Natural killer cell (primary cell): ENCODE data around the gene KCNJ2. TPM values are rescaled to one million over a fixed set of nuclear protein-coding genes. Genes with fewer than 3 reads are reported as not detected.

Experiments
- ATAC-seq, 3 donors: fragments of 150-1000 bp in 2 of 3; fragments of 200-7000 bp in 1 of 3; cut with Tn5 transposase; 1 replicate in 1 of 3; 2 replicates in 2 of 3; pipeline ENCODE4 v1.10.0; 2021; ENCODE audit warnings: mild to moderate bottlenecking in 2 of 3, moderate library complexity in 2 of 3
- DNase-seq, 2 donors: peaks; one replicate each; pipeline versions ENCODE4 v3.0.0 to v3.0.0-alpha.2; 2013 to 2021; ENCODE audit warnings: mixed read lengths in 1 of 2
- H3K27ac ChIP-seq: one replicate; pipeline ENCODE4 v1.5.1; 2013; ENCODE audit warnings: mild to moderate bottlenecking, low read length
- H3K27me3 ChIP-seq: one replicate; pipeline ENCODE4 v1.6.1; 2013; ENCODE audit warnings: low read length; ENCODE audit not compliant: control insufficient read depth, insufficient read depth
- H3K36me3 ChIP-seq: one replicate; pipeline ENCODE4 v1.6.1; 2013; ENCODE audit warnings: low read length; ENCODE audit not compliant: control insufficient read depth, insufficient read depth
- H3K4me1 ChIP-seq: one replicate; pipeline ENCODE4 v1.6.1; 2013; ENCODE audit warnings: low read length; ENCODE audit not compliant: control insufficient read depth, insufficient read depth
- H3K4me3 ChIP-seq: one replicate; pipeline ENCODE4 v1.5.1; 2013; ENCODE audit warnings: low read length
- H3K9me3 ChIP-seq: one replicate; pipeline ENCODE4 v1.6.1; 2013; ENCODE audit warnings: low read length; ENCODE audit not compliant: control insufficient read depth, insufficient read depth
- H3K27ac Mint-ChIP-seq, 2 donors: one replicate each; pipeline ENCODE4 v1.8.0; 2022; ENCODE audit warnings: mild to moderate bottlenecking in 2 of 2, mixed read lengths in 2 of 2, moderate library complexity in 1 of 2
- H3K27me3 Mint-ChIP-seq, 2 donors: one replicate each; pipeline ENCODE4 v1.8.0; 2022; ENCODE audit warnings: low read depth in 2 of 2, mixed read lengths in 2 of 2
- H3K36me3 Mint-ChIP-seq: one replicate; pipeline ENCODE4 v1.8.0; 2022; ENCODE audit warnings: mixed read lengths
- H3K4me1 Mint-ChIP-seq, 2 donors: one replicate each; pipeline ENCODE4 v1.8.0; 2022; ENCODE audit warnings: mixed read lengths in 2 of 2
- H3K4me3 Mint-ChIP-seq: one replicate; pipeline ENCODE4 v1.8.0; 2022; ENCODE audit warnings: mild to moderate bottlenecking, moderate library complexity, mixed read lengths
- H3K9me3 Mint-ChIP-seq, 2 donors: one replicate each; pipeline ENCODE4 v1.8.0; 2022; ENCODE audit warnings: mixed read lengths in 2 of 2
- WGBS: methylation state at CpG from one replicate; pipeline ENCODE4 v1.1.7; 2013; ENCODE audit warnings: missing lambda C conversion rate; ENCODE audit not compliant: insufficient coverage; 5-methylcytosine and 5-hydroxymethylcytosine counted together
- intact Hi-C: fragments of 100-400 bp; cut with micrococcal nuclease; formaldehyde crosslinking; loops from one replicate; pipeline ENCODE4 v1.14.2; 2022
- total RNA-seq, 4 donors: library from RNA; stranded (reverse); fragments of 120-200 nt in 1 of 4; gene quantifications; one replicate each; pipeline versions ENCODE4 v1.2.3 to v1.2.4, GENCODE V29; 2013 to 2022
- TF ChIP-seq, protein P1 (sequence below): fragments of 200-600 bp; IDR thresholded peaks from one replicate; pipeline ENCODE4 v1.8.0; 2022; ENCODE audit warnings: antibody characterized with exemption

KCNJ2 gene
- total RNA-seq, 3 donors from 2014 or later (not counting 1 experiment from before 2014, with no cell fraction given), result 0.14 to 2.5 TPM; not detected in 1

DNA sequence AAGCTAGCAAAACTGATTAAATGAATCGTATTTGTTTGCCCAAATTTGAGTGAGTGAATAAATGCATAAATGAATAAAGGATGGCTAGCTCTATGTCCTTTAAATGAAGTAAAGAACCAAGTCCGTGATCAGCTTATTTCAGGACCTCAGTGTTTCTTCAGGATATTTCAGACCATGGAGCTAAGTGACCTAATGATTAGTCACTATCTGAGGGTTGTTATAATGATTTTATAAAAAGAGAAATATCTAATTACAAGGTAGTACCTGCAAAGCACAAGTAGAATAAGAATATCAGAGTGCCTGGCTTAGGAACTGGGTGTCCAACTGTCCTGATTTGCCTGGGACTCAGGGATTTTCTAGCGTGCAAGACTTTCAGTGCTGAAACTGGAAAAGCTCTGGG is 12.5 kb downstream of the KCNJ2 start:
- Histone ChIP-seq H3K27ac (no peak overlapping the region), H3K27me3 (no peaks in the 10 kb centered on the region), H3K9me3 (no peaks in the 10 kb centered on the region), H3K36me3 (no peaks in the 10 kb centered on the region), H3K4me1 (no peaks in the 10 kb centered on the region), H3K4me3 (no peak overlapping the region)
- ATAC-seq, result no peak
- WGBS, result 89% methylated on average over 3 of the region's 3 CpGs
- no peak overlapping the region for H3K4me3 Mint-ChIP-seq
- H3K27me3 Mint-ChIP-seq, result peaks cover 0 to 6% of the 10 kb centered on the region in 2 donors
- TF ChIP-seq, protein P1, sequence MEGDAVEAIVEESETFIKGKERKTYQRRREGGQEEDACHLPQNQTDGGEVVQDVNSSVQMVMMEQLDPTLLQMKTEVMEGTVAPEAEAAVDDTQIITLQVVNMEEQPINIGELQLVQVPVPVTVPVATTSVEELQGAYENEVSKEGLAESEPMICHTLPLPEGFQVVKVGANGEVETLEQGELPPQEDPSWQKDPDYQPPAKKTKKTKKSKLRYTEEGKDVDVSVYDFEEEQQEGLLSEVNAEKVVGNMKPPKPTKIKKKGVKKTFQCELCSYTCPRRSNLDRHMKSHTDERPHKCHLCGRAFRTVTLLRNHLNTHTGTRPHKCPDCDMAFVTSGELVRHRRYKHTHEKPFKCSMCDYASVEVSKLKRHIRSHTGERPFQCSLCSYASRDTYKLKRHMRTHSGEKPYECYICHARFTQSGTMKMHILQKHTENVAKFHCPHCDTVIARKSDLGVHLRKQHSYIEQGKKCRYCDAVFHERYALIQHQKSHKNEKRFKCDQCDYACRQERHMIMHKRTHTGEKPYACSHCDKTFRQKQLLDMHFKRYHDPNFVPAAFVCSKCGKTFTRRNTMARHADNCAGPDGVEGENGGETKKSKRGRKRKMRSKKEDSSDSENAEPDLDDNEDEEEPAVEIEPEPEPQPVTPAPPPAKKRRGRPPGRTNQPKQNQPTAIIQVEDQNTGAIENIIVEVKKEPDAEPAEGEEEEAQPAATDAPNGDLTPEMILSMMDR, result no peak
- no peaks in the 10 kb centered on the region for H3K4me1 Mint-ChIP-seq
- peaks cover 0 to 2% of the 10 kb centered on the region in 2 donors for H3K9me3 Mint-ChIP-seq
- H3K36me3 Mint-ChIP-seq, result no peaks in the 10 kb centered on the region
- H3K27ac Mint-ChIP-seq, result no peak overlapping the region
- intact Hi-C loops, result no loop called here
- no peak for DNase-seq

- Histone ChIP-seq H3K4me1 (no peaks in the 10 kb centered on the region), H3K36me3 (no peaks in the 10 kb centered on the region), H3K27me3 (no peaks in the 10 kb centered on the region), H3K27ac (no peak overlapping the region), H3K4me3 (no peak overlapping the region), H3K9me3 (no peaks in the 10 kb centered on the region)
- Mint-ChIP-seq H3K4me3 (no peak overlapping the region), H3K27ac (no peak overlapping the region), H3K9me3 (peaks cover 0 to 4% of the 10 kb centered on the region in 2 donors), H3K4me1 (no peaks in the 10 kb centered on the region), H3K36me3 (no peaks in the 10 kb centered on the region), H3K27me3 (no peaks in the 10 kb centered on the region)
- DNase-seq, result no peak
- WGBS, result 76% methylated on average over 2 of the region's 4 CpGs
- intact Hi-C loops, result no loop called here
- ATAC-seq, result no peak
- TF ChIP-seq, protein P1, result no peak
These were observed 14.2 kb downstream of the KCNJ2 start for GRCh38 chr17:70183508-70183907.

- no peak overlapping the region for H3K4me3 Mint-ChIP-seq
- ATAC-seq, result no peak
- intact Hi-C loops, result no loop called here
These were observed 14.9 kb downstream of the KCNJ2 start for GRCh38 chr17:70184207-70184606.

DNA sequence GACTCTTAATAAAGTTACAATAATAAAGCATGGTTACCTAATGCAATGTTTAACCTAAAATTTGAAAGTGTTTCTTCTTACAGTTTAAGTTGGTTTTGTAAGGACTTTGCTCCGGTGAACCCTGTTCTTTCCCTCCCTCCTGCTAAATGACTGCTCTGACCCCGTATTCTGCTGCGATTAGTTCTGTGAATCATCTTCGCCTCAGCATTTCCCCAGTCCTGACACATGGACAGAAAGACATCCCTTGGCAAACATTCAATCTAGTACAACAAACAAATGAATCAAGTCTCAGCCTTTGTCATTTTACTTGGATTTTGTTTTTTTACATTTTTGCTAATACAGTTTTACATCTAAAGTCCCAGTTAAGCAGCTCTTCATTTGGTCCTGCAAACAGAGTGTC is 15.4 kb downstream of the KCNJ2 start:
- Histone ChIP-seq H3K9me3 (no peaks in the 10 kb centered on the region), H3K4me3 (no peak overlapping the region), H3K4me1 (no peaks in the 10 kb centered on the region), H3K27ac (no peak overlapping the region), H3K27me3 (no peaks in the 10 kb centered on the region), H3K36me3 (no peaks in the 10 kb centered on the region)
- H3K4me3 Mint-ChIP-seq, result no peak overlapping the region
- DNase-seq, result no peak
- H3K27ac Mint-ChIP-seq, result no peak overlapping the region
- intact Hi-C loops, result no loop called here
- H3K36me3 Mint-ChIP-seq, result no peaks in the 10 kb centered on the region
- 91% methylated on average over 4 of the region's 4 CpGs for WGBS
- peaks cover 0 to 5% of the 10 kb centered on the region in 2 donors for H3K9me3 Mint-ChIP-seq
- no peaks in the 10 kb centered on the region for H3K4me1 Mint-ChIP-seq
- no peak for ATAC-seq
- TF ChIP-seq, protein P1, result no peak
- no peaks in the 10 kb centered on the region for H3K27me3 Mint-ChIP-seq

More at GRCh38 chr17:70184207-70184606, 14.9 kb downstream of the KCNJ2 start:
- peaks cover 0 to 5% of the 10 kb centered on the region in 2 donors for H3K9me3 Mint-ChIP-seq
- no peak for DNase-seq
- no peaks in the 10 kb centered on the region for H3K36me3 ChIP-seq
- H3K27ac ChIP-seq, result no peak overlapping the region
- TF ChIP-seq, protein P1, result no peak
- H3K4me1 Mint-ChIP-seq, result no peaks in the 10 kb centered on the region
- no peak overlapping the region for H3K27ac Mint-ChIP-seq
- no peak overlapping the region for H3K4me3 ChIP-seq
- no peaks in the 10 kb centered on the region for H3K9me3 ChIP-seq
- H3K36me3 Mint-ChIP-seq, result no peaks in the 10 kb centered on the region
- H3K27me3 Mint-ChIP-seq, result no peaks in the 10 kb centered on the region
- H3K4me1 ChIP-seq, result no peaks in the 10 kb centered on the region
- no peaks in the 10 kb centered on the region for H3K27me3 ChIP-seq
